ENCODE data around the gene SLN.

Gene SLN

DNA sequence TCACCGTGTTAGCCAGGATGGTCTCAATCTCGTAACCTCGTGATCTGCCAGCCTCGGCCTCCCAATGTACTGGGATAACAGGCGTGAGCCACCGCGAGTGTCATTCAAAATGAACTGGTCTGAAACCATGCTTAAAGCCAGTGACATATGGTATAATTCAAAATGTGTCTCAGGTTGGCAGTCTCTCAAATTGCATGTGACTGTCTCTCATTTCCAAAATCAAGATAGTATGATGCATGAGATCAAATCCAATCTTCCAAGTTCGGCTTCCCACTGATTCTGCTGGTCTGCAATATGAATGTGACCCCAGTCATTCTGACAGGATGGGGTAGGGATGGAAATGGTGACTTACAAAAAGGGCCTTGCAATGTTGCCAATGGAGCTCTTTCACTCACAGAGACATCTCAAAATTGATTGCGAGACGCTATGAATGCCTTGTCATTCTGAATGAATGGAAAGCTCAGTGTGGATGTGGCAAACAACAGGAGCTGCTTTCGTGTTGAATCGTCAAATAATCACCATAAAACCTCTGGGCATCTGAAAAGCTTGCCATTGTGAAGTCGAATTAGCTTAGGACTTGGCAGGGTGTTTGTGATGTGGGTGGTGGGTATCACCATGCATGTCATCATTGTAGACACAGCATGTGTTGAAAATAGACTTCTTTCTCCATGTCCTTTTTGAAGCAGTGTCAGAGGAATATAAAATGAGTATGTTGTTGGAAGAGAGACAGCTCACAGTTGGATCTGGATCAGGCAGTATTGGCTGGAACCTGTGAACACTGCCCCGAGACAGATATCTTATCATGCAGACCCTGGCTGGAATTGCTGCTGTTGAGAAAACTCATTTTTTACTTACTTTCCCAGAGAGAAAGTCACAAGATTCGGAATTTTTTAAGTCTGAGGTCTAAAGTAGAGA lies 12.2 kb downstream of the SLN start:
- DNase-seq (ENCODE audit: low read depth in 2 of 2): peak in 1 of 2 donors; percentile 56
- TF ChIP-seq CTCF (IDR thresholded peaks at IDR 0.05; ENCODE audit: low read depth, low read length): no peak
- H3K4me3 ChIP-seq (replicated peaks in 1 of 2; ENCODE audit: low read depth in 2 of 2, low read length in 2 of 2): no peak overlapping the region

DNA sequence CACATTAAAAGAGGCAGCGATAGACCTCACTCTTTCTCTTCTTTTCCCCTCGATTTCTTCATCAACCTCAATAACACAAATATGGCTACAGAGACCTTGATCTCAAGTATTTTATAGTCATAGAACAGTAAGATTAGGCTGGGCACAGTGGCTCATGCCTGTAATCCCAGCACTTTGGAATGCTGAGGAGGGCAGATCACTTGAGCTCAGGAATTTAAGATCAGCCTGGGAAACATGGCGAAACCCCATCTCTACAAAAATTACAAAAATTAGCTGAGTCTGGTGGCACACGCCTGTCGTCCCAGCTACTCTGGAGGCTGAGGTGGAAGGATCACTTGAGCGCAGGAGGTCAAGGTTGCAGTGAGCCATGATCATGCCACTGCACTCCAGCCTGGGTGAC lies 14.6 kb downstream of the SLN start:
- H3K4me3 ChIP-seq (replicated peaks in 1 of 2; ENCODE audit: low read depth in 2 of 2, low read length in 2 of 2): no peak overlapping the region
- no peak for DNase-seq (ENCODE audit: low read depth in 2 of 2)
- TF ChIP-seq CTCF (IDR thresholded peaks at IDR 0.05; ENCODE audit: low read depth, low read length): no peak

- peak; percentile 88 to 90 for DNase-seq (ENCODE audit: low read depth in 2 of 2)
Observed at GRCh38 chr11:107696140-107696539, 15.7 kb downstream of the SLN start.

DNA sequence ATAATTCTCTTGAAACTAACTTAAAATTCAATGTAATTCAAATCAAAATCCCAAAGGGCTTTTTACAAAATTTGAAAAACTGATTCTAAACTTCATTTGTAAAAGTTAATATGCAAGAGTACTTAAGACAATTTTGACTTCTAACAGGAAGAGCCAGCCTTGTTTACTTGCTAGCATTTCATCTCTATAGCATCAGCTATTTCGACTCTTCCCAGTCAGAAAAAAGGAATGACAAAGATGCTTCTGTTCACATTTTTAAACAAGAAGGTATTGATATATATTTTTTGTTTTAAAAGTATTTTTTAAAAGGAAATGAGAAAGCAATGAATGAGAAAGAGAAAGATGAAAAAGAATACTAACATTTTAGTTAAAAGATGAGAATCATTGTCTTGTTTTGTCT lies 16.4 kb downstream of the SLN start:
- H3K4me3 ChIP-seq (replicated peaks in 1 of 2; ENCODE audit: low read depth in 2 of 2, low read length in 2 of 2): no peak overlapping the region
- peak; percentile 27 to 62 for DNase-seq (ENCODE audit: low read depth in 2 of 2)
- TF ChIP-seq CTCF (IDR thresholded peaks at IDR 0.05; ENCODE audit: low read depth, low read length): no peak

More at GRCh38 chr11:107696140-107696539, 15.7 kb downstream of the SLN start:
- no peak for TF ChIP-seq CTCF (IDR thresholded peaks at IDR 0.05; ENCODE audit: low read depth, low read length)
- no peak overlapping the region for H3K4me3 ChIP-seq (replicated peaks in 1 of 2; ENCODE audit: low read depth in 2 of 2, low read length in 2 of 2)

- peak; percentile 41 to 49 for DNase-seq (ENCODE audit: low read depth in 2 of 2)
- H3K4me3 ChIP-seq (replicated peaks in 1 of 2; ENCODE audit: low read depth in 2 of 2, low read length in 2 of 2): no peak overlapping the region
- no peak for TF ChIP-seq CTCF (IDR thresholded peaks at IDR 0.05; ENCODE audit: low read depth, low read length)
Observed at GRCh38 chr11:107691000-107691750, 20.7 kb downstream of the SLN start.

GRCh38 chr11:107689317-107690202 lies 22.3 kb downstream of the SLN start:
- peak; percentile 75 to 79 for DNase-seq (ENCODE audit: low read depth in 2 of 2)
- no peak overlapping the region for H3K4me3 ChIP-seq (replicated peaks in 1 of 2; ENCODE audit: low read depth in 2 of 2, low read length in 2 of 2)
- peak; percentile 63 for TF ChIP-seq CTCF (IDR thresholded peaks at IDR 0.05; ENCODE audit: low read depth, low read length)

Data from cardiac fibroblast (primary cell).